ENCODE measurements around the gene CIT. TPM values are rescaled to one million over a fixed set of nuclear protein-coding genes. Genes with fewer than 3 reads are reported as not detected.
A peak's percentile ranks its signal among the peaks of the same experiment; 100 is the strongest.

CIT gene
- total and polyA plus RNA-seq, 2 experiments from 2014 or later = 1.4 to 30.3 TPM

DNA sequence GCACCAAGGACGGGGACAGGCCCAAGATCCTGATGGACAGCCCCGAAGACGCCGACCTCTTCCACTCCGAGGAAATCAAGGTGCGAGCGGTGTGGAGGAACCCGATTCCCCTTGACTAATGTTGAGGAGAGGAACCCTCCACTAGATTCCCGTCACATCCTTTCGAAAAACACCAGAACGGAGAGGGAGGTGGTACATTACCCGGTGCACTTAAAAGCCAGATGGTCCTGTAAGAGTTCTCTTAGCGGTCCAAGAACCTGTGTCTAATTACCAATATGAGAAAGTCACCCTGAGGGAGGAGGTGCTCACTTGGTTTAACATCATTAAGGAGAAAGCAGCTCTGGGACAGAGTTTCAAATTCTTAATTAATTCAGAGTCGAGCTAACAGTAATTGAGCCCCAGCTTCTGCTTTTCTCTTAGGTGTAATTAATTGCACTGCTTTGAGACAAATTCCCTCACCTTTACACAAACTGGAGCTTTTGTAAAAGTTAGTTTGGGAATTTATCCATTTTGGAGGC, 208.7 kb downstream of the CIT start:
- peaks cover 18% of the 10 kb centered on the region for H3K36me3 ChIP-seq
- H3K4me1 ChIP-seq (ENCODE audit: low read depth) = peaks cover 4% of the 10 kb centered on the region
- H3K9me3 ChIP-seq (ENCODE audit: low read depth) = no peaks in the 10 kb centered on the region
- TF ChIP-seq, protein P1, sequence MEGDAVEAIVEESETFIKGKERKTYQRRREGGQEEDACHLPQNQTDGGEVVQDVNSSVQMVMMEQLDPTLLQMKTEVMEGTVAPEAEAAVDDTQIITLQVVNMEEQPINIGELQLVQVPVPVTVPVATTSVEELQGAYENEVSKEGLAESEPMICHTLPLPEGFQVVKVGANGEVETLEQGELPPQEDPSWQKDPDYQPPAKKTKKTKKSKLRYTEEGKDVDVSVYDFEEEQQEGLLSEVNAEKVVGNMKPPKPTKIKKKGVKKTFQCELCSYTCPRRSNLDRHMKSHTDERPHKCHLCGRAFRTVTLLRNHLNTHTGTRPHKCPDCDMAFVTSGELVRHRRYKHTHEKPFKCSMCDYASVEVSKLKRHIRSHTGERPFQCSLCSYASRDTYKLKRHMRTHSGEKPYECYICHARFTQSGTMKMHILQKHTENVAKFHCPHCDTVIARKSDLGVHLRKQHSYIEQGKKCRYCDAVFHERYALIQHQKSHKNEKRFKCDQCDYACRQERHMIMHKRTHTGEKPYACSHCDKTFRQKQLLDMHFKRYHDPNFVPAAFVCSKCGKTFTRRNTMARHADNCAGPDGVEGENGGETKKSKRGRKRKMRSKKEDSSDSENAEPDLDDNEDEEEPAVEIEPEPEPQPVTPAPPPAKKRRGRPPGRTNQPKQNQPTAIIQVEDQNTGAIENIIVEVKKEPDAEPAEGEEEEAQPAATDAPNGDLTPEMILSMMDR (IDR thresholded peaks at IDR 0.05; ENCODE audit: low read depth, low read length) = no peak
- DNase-seq (ENCODE audit: low read depth in 1 of 2, low spot score in 1 of 2) = no peak
- H3K4me3 ChIP-seq = peak overlapping the region; percentile 84
- no peaks in the 10 kb centered on the region for H3K27me3 ChIP-seq
- H3K27ac ChIP-seq = peak overlapping the region; percentile 84

DNA sequence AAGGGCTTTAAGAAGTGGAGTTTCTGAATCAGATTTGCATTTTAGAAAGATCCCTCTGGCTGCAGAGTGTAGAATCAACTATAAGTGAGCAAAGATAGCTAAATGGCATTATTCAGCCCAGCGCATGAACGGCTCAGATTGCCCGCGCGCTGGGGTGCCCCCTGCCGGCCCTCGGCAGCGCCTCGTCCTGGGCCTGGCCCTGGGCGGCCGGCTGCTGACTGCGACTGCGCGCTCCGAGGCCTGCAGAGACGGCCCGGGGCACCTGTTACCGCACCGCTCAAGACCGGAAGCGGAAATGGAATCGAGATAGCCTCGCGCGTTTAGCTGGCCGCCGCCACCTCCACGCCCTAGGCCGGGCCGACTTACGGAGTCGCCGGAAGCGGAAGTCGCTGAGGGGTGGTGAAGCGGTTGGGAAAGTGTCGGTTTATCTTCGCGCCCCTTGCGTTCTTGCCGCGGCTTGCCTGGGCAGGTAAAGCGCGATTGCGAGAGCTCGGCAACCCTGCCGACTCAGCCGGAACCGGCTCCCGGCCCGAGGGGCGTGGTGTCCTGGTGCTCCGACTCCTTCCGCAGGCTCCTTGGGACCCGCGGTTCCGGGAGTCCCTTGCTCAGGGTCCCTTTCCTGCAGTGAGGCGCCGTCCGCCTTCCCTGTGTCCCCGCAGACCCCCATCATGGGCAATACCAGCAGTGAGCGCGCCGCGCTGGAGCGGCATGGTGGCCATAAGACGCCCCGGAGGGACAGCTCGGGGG, 209.4 kb downstream of the CIT start, which contains the start of gene PRKAB1:
Gene PRKAB1, plus strand, starts transcription at position 557 of the 747 bp plus-strand sequence. Its CDS starts 112 bp downstream, at position 669.
- peaks cover 4% of the 10 kb centered on the region for H3K4me1 ChIP-seq (ENCODE audit: low read depth)
- DNase-seq (ENCODE audit: low read depth in 1 of 2, low spot score in 1 of 2) = peak; percentile 98 to 99
- peak within 1 kb of the TSS; percentile 84 for H3K4me3 ChIP-seq
- H3K9me3 ChIP-seq (ENCODE audit: low read depth) = no peaks in the 10 kb centered on the region
- peak within 1 kb of the TSS; percentile 84 for H3K27ac ChIP-seq
- no peaks in the 10 kb centered on the region for H3K27me3 ChIP-seq
- peaks cover 13% of the 10 kb centered on the region for H3K36me3 ChIP-seq
- TF ChIP-seq, protein P1 (IDR thresholded peaks at IDR 0.05; ENCODE audit: low read depth, low read length) = peak; percentile 97

DNA sequence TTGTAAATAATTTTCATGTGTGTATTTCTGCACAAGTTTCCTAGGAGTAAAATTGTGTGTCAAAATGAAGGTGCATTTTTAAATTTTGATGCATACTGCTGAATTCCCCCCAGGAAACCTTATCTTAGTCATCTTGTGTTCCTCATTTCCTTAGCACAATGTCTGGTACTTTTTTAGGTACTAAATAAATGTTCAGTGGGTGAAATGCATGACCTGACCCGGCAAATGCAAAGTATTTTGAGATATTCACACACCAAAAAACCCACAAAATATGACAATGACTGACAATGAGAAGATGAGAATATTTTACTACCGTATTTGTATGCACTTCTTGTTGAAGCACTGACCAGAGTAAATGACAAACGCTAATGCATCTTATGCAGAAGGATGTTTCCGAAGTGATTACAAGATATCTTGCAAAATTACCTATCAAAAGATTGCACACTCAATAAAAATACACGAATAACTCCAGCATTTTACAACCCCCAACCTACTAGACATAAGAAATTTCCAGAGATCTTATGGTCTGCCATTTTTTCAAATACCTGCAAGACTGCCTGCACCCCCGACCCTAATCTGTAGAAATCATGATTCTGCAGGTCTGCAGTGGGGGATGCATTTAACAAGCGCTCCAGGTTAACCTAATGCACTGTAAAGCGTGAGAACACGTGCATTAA, 210.1 kb downstream of the CIT start:
- Histone ChIP-seq H3K9me3 (ENCODE audit: low read depth) (no peaks in the 10 kb centered on the region), H3K27me3 (peaks cover 5% of the 10 kb centered on the region), H3K4me3 (peak overlapping the region; percentile 9), H3K36me3 (peaks cover 6% of the 10 kb centered on the region), H3K4me1 (ENCODE audit: low read depth) (peaks cover 4% of the 10 kb centered on the region), H3K27ac (no peak overlapping the region)
- TF ChIP-seq, protein P1 (IDR thresholded peaks at IDR 0.05; ENCODE audit: low read depth, low read length) = no peak
- no peak for DNase-seq (ENCODE audit: low read depth in 1 of 2, low spot score in 1 of 2)

DNA sequence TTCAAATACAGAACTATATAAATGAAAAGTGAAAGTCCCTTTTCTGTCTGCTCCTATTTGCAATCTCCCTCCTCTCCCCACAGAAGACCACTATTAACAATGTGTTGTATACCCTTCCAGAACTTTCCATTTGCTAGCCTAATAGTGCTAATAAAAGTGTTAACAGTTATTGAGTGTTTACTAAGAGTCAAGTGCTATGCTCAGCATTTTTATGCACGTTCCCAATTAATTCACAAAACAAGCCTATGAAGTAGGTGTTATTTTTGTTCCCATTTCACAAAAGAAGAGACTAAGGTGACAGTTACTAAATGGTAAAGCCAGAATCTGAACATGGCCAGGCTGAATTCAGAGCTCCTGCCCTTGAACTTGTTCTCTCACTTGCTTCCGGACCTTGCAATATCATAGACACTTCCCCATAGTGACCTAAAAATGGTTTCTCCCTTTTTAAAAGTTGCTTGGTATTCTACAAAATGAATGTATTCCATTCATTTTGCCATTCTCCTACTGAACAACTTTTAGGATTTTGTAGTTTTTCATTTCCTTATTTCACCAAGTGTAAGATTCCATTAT, 210.8 kb downstream of the CIT start:
- DNase-seq (ENCODE audit: low read depth in 1 of 2, low spot score in 1 of 2) = no peak
- peaks cover 4% of the 10 kb centered on the region for H3K4me1 ChIP-seq (ENCODE audit: low read depth)
- no peaks in the 10 kb centered on the region for H3K9me3 ChIP-seq (ENCODE audit: low read depth)
- TF ChIP-seq, protein P1 (IDR thresholded peaks at IDR 0.05; ENCODE audit: low read depth, low read length) = no peak
- H3K36me3 ChIP-seq = no peaks in the 10 kb centered on the region
- H3K4me3 ChIP-seq = no peak overlapping the region
- peaks cover 8% of the 10 kb centered on the region for H3K27me3 ChIP-seq
- no peak overlapping the region for H3K27ac ChIP-seq

DNA sequence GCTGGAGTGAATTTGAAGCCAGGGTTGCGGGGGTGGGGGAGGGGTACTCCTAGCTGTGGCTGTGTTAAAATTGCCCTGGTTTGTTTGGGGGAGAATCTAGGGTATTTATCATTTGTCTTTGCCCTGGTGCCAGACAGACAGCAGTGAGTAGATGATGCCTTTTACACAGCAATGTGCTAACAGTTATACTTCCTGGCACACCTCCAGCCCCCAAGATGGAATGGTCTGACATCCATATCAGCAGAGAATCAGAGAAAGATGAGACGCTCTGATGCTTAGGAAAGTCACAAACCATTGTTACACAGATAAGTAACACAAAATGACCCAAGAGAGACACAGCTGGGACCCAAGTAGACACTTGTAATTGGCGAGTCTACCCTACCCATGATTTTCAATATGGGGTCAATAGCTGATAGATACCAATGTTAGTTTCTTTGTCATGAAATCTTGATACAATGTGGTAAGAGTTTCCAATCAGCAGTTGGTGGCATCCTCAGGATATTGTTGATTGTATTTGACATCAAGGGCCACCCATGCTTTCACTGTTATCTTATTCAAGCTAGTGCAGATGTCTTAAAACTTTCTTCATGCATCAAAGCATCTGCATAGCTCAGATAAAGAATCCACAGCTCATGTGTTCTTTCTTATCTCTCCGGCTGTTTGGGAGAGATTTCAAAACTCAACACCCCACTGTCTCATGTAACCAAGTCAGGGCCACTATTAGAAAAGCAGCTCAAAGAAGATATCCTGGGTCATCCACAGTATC, 211.8 kb downstream of the CIT start:
- H3K9me3 ChIP-seq (ENCODE audit: low read depth) = no peaks in the 10 kb centered on the region
- no peak overlapping the region for H3K27ac ChIP-seq
- TF ChIP-seq, protein P1 (IDR thresholded peaks at IDR 0.05; ENCODE audit: low read depth, low read length) = no peak
- no peak overlapping the region for H3K4me3 ChIP-seq
- H3K27me3 ChIP-seq = peaks cover 11% of the 10 kb centered on the region
- DNase-seq (ENCODE audit: low read depth in 1 of 2, low spot score in 1 of 2) = no peak
- peaks cover 4% of the 10 kb centered on the region for H3K4me1 ChIP-seq (ENCODE audit: low read depth)
- no peaks in the 10 kb centered on the region for H3K36me3 ChIP-seq

Measured in cardiac muscle cell (in vitro differentiated cells and primary cell).